ENCODE data around the gene FMN1. TPM values are rescaled to one million over a fixed set of nuclear protein-coding genes. Genes with fewer than 3 reads are reported as not detected.

FMN1 gene
- total and polyA plus RNA-seq, 7 donors, result 0.21 to 20.0 (median 2.5) TPM

- 25 to 45% (median 32%) methylated on average over 5 of the region's 5 CpGs for WGBS, 3 donors
- peak; percentile 60 to 92 (median 90) for ATAC-seq
- intact Hi-C loops (cut with DNase I), result no loop called here
- Histone ChIP-seq H3K9me3 (no peaks in the 10 kb centered on the region), H3K4me3 (no peak overlapping the region), H3K36me3 (ENCODE audit: insufficient read depth in 1 of 2, low read depth in 1 of 2) (no peaks in the 10 kb centered on the region), H3K27me3 (ENCODE audit: insufficient read depth in 3 of 3, low read length in 2 of 3) (no peaks in the 10 kb centered on the region), H3K27ac (peak overlapping the region; percentile 70), H3K4me1 (peaks cover 15% of the 10 kb centered on the region)
- DNase-seq, result no peak
- no peak for TF ChIP-seq CTCF (IDR thresholded peaks at IDR 0.05)
Measured at GRCh38 chr15:33160581-33161165, 33.8 kb downstream of the FMN1 start.

GRCh38 chr15:33159726-33160453, 34.6 kb downstream of the FMN1 start:
- Histone ChIP-seq H3K9me3 (no peaks in the 10 kb centered on the region), H3K36me3 (ENCODE audit: insufficient read depth in 1 of 2, low read depth in 1 of 2) (no peaks in the 10 kb centered on the region), H3K27me3 (ENCODE audit: insufficient read depth in 3 of 3, low read length in 2 of 3) (no peaks in the 10 kb centered on the region), H3K27ac (peak overlapping the region; percentile 70), H3K4me1 (peaks cover 15% of the 10 kb centered on the region), H3K4me3 (no peak overlapping the region)
- 76 to 80% (median 79%) methylated on average over 3 of the region's 3 CpGs for WGBS, 3 donors
- ATAC-seq (peak; percentile 40 to 58 (median 48)), DNase-seq (no peak)
- intact Hi-C loops (cut with DNase I), result no loop called here
- peak; percentile 33 for TF ChIP-seq CTCF (IDR thresholded peaks at IDR 0.05)

GRCh38 chr15:33158366-33158765, 36.1 kb downstream of the FMN1 start:
- Histone ChIP-seq H3K9me3 (no peaks in the 10 kb centered on the region), H3K27ac (no peak overlapping the region), H3K36me3 (ENCODE audit: insufficient read depth in 1 of 2, low read depth in 1 of 2) (no peaks in the 10 kb centered on the region), H3K4me1 (peaks cover 15% of the 10 kb centered on the region), H3K4me3 (no peak overlapping the region), H3K27me3 (ENCODE audit: insufficient read depth in 3 of 3, low read length in 2 of 3) (no peaks in the 10 kb centered on the region)
- TF ChIP-seq CTCF (IDR thresholded peaks at IDR 0.05), result no peak
- DNase-seq, result no peak
- ATAC-seq, result no peak
- intact Hi-C loops (cut with DNase I), result no loop called here
- 78 to 96% (median 90%) methylated on average over 1 of the region's 1 CpG for WGBS, 3 donors

GRCh38 chr15:33157371-33158037, 37.0 kb downstream of the FMN1 start:
- WGBS, 3 donors, result 94 to 97% (median 95%) methylated on average over 6 of the region's 6 CpGs

More at GRCh38 chr15:33157371-33158037, 37.0 kb downstream of the FMN1 start:
- intact Hi-C loops (cut with DNase I), result no loop called here
- Histone ChIP-seq H3K4me1 (peaks cover 15% of the 10 kb centered on the region), H3K27me3 (ENCODE audit: insufficient read depth in 3 of 3, low read length in 2 of 3) (no peaks in the 10 kb centered on the region), H3K9me3 (no peaks in the 10 kb centered on the region), H3K4me3 (no peak overlapping the region), H3K27ac (no peak overlapping the region), H3K36me3 (ENCODE audit: insufficient read depth in 1 of 2, low read depth in 1 of 2) (no peaks in the 10 kb centered on the region)
- ATAC-seq (no peak), DNase-seq (no peak)
- TF ChIP-seq CTCF (IDR thresholded peaks at IDR 0.05), result no peak

Measured in psoas muscle (tissue), 8 donors.